GM20000 (cell line): ENCODE results near the gene TBCC.

Source experiments
- DNase-seq: peaks from one replicate; pipeline ENCODE4 v3.0.0; 2012; ENCODE audit warnings: low spot score
- CTCF ChIP-seq: IDR thresholded peaks from 2 replicates; pipeline ENCODE4 v1.5.1; 2012; ENCODE audit warnings: mild to moderate bottlenecking, control low read depth; ENCODE audit errors: extremely low read depth, missing control alignments

TBCC gene

GRCh38 chr6:42779521-42779920 lies 33.6 kb upstream of the TBCC start:
- DNase-seq = no peak
- TF ChIP-seq CTCF = no peak

GRCh38 chr6:42778122-42778521 lies 32.2 kb upstream of the TBCC start:
- no peak for DNase-seq
- TF ChIP-seq CTCF = no peak

GRCh38 chr6:42777126-42777822 lies 31.4 kb upstream of the TBCC start:
- TF ChIP-seq CTCF = no peak

GRCh38 chr6:42774821-42775487 lies 29.1 kb upstream of the TBCC start:
- DNase-seq = peak; percentile 71

More at GRCh38 chr6:42777126-42777822, 31.4 kb upstream of the TBCC start:
- peak; percentile 46 for DNase-seq

GRCh38 chr6:42774201-42774600 lies 28.3 kb upstream of the TBCC start:
- DNase-seq = no peak
- no peak for TF ChIP-seq CTCF

- TF ChIP-seq CTCF = no peak
- DNase-seq = no peak
Observed at GRCh38 chr6:42771741-42772100, 25.8 kb upstream of the TBCC start.

GRCh38 chr6:42769836-42770235 lies 23.9 kb upstream of the TBCC start:
- TF ChIP-seq CTCF = no peak
- DNase-seq = no peak

GRCh38 chr6:42769051-42769450 lies 23.1 kb upstream of the TBCC start:
- TF ChIP-seq CTCF = no peak

More at GRCh38 chr6:42769051-42769450, 23.1 kb upstream of the TBCC start:
- no peak for DNase-seq
